Measurements from ENCODE around the gene LIFR. TPM values are rescaled to one million over a fixed set of nuclear protein-coding genes. Genes with fewer than 3 reads are reported as not detected.

The LIFR gene
- total RNA-seq, 3 donors from 2014 or later = 179 to 225 (median 222) TPM

GRCh38 chr5:38478878-38479277, 77.6 kb downstream of the LIFR start:
- TF ChIP-seq POLR2A (IDR thresholded peaks at IDR 0.05) (no peak), POLR2AphosphoS5 (IDR thresholded peaks at IDR 0.05) (no peak), CTCF (IDR thresholded peaks at IDR 0.05) (no peak)
- intact Hi-C loops (cut with DNase I; ENCODE audit: low total_unique reads) = no loop called here
- DNase-seq (ENCODE audit: low spot score in 2 of 2) = no peak

GRCh38 chr5:38478166-38478565, 78.3 kb downstream of the LIFR start:
- intact Hi-C loops (cut with DNase I; ENCODE audit: low total_unique reads) = no loop called here
- Histone ChIP-seq H3K27ac (no peak overlapping the region), H3K27me3 (no peaks in the 10 kb centered on the region), H3K9me3 (no peaks in the 10 kb centered on the region), H3K4me1 (no peaks in the 10 kb centered on the region), H3K4me3 (no peak overlapping the region), H3K36me3 (peaks cover 9% of the 10 kb centered on the region)
- no peak for DNase-seq (ENCODE audit: low spot score in 2 of 2)
- TF ChIP-seq POLR2A (IDR thresholded peaks at IDR 0.05) (no peak), CTCF (IDR thresholded peaks at IDR 0.05) (no peak), POLR2AphosphoS5 (IDR thresholded peaks at IDR 0.05) (no peak)

More at GRCh38 chr5:38478878-38479277, 77.6 kb downstream of the LIFR start:
- peak overlapping the region in 1 of 2 donors; percentile 40 for H3K27ac ChIP-seq
- H3K4me3 ChIP-seq = no peak overlapping the region
- no peaks in the 10 kb centered on the region for H3K9me3 ChIP-seq
- no peaks in the 10 kb centered on the region for H3K27me3 ChIP-seq
- H3K4me1 ChIP-seq = no peaks in the 10 kb centered on the region
- peaks cover 9% of the 10 kb centered on the region for H3K36me3 ChIP-seq

- Histone ChIP-seq H3K9me3 (no peaks in the 10 kb centered on the region), H3K4me1 (peaks cover 10 to 16% of the 10 kb centered on the region in 2 donors), H3K27ac (peak overlapping the region in 1 of 2 donors; percentile 3), H3K4me3 (no peak overlapping the region), H3K27me3 (no peaks in the 10 kb centered on the region), H3K36me3 (no peaks in the 10 kb centered on the region)
- no peak for TF ChIP-seq POLR2AphosphoS5 (IDR thresholded peaks at IDR 0.05)
- TF ChIP-seq CTCF (IDR thresholded peaks at IDR 0.05) = no peak
- no peak for TF ChIP-seq POLR2A (IDR thresholded peaks at IDR 0.05)
- intact Hi-C loops (cut with DNase I; ENCODE audit: low total_unique reads) = no loop called here
- DNase-seq (ENCODE audit: low spot score in 2 of 2) = no peak
Observed at GRCh38 chr5:38473008-38473407, 83.4 kb downstream of the LIFR start.

- H3K27ac ChIP-seq = peak overlapping the region in 1 of 2 donors; percentile 9
- no peaks in the 10 kb centered on the region for H3K9me3 ChIP-seq
- no peaks in the 10 kb centered on the region for H3K36me3 ChIP-seq
- TF ChIP-seq POLR2A (IDR thresholded peaks at IDR 0.05) (no peak), POLR2AphosphoS5 (IDR thresholded peaks at IDR 0.05) (no peak), CTCF (IDR thresholded peaks at IDR 0.05) (no peak)
- no peak for DNase-seq (ENCODE audit: low spot score in 2 of 2)
- H3K4me1 ChIP-seq = peaks cover 15 to 21% of the 10 kb centered on the region in 2 donors
- H3K4me3 ChIP-seq = no peak overlapping the region
- H3K27me3 ChIP-seq = no peaks in the 10 kb centered on the region
- intact Hi-C loops (cut with DNase I; ENCODE audit: low total_unique reads) = no loop called here
Observed at GRCh38 chr5:38472541-38472940, 83.9 kb downstream of the LIFR start.

GRCh38 chr5:38471709-38472108, 84.7 kb downstream of the LIFR start:
- TF ChIP-seq POLR2AphosphoS5 (IDR thresholded peaks at IDR 0.05) = no peak
- no peak for TF ChIP-seq POLR2A (IDR thresholded peaks at IDR 0.05)
- TF ChIP-seq CTCF (IDR thresholded peaks at IDR 0.05) = no peak
- intact Hi-C loops (cut with DNase I; ENCODE audit: low total_unique reads) = no loop called here
- H3K27me3 ChIP-seq = no peaks in the 10 kb centered on the region

More at GRCh38 chr5:38471709-38472108, 84.7 kb downstream of the LIFR start:
- Histone ChIP-seq H3K4me1 (peaks cover 16 to 27% of the 10 kb centered on the region in 2 donors), H3K36me3 (no peaks in the 10 kb centered on the region), H3K4me3 (no peak overlapping the region), H3K9me3 (no peaks in the 10 kb centered on the region), H3K27ac (no peak overlapping the region)
- DNase-seq (ENCODE audit: low spot score in 2 of 2) = no peak
